ENCODE results near the gene CABP1. TPM values are rescaled to one million over a fixed set of nuclear protein-coding genes. Genes with fewer than 3 reads are reported as not detected.

Gene CABP1
- total RNA-seq, 6 experiments from 2014 or later = 0.26 TPM; not detected in 5

- H3K4me3 ChIP-seq = peak overlapping the region; percentile 96 to 99 (median 99)
- TF ChIP-seq CTCF (IDR thresholded peaks at IDR 0.05) = no peak
- no peak for TF ChIP-seq POLR2A (IDR thresholded peaks at IDR 0.05)
- H3K27ac ChIP-seq = peak overlapping the region; percentile 38 to 95 (median 87)
- H3K27me3 ChIP-seq = no peaks in the 10 kb centered on the region
- H3K4me1 ChIP-seq = peaks cover 0 to 52% (median 17%) of the 10 kb centered on the region in 4 donors
- 3% methylated on average over 6 of the region's 6 CpGs for WGBS (ENCODE audit: insufficient coverage, low coverage, low lambda C conversion rate, missing lambda C conversion rate)
- H3K9me3 ChIP-seq = no peaks in the 10 kb centered on the region
- no peaks in the 10 kb centered on the region for H3K36me3 ChIP-seq
- intact Hi-C loops (cut with DNase I) = no loop called here
- peak in 1 of 4 donors; percentile 0 for ATAC-seq
- peak in 1 of 3 donors; percentile 61 for DNase-seq
These were observed 48.2 kb downstream of the CABP1 start for GRCh38 chr12:120688527-120689071.

DNA sequence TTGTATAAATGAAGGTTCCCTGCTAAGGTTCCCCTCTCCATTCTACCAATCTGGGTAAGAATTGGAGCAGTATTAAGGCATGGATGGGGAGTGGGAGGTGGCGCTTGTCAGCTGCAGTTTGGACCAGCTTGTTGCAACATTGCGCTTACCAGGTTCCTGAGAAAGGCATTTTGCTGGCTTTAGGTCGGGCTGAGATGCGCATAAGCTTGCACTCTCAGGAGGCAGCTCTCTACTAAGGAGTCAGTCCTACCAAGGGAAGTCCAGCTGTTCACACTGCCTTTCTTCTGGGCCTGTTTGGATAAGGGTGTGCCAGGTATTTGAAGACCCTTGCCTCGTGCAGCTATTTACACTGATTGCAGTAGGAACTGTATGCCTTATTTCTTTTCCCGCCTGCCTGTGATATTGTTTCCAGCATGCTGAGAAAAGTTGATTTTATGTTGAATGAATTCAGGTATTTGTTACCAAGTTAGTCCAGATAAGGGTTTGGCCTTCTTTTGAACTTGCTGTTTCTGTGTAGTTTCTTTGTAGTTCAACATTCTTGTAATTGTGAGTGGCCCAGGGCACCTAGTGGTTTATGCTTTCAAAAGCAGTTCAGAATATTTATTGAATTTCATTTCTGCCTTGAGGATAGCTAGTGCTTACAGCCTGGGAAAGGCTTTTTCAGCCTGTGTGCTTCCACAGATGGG is 49.1 kb downstream of the CABP1 start:
- DNase-seq (no peak), ATAC-seq (no peak)
- TF ChIP-seq POLR2A (IDR thresholded peaks at IDR 0.05) = no peak
- TF ChIP-seq CTCF (IDR thresholded peaks at IDR 0.05) = no peak
- 49% methylated on average over 2 of the region's 6 CpGs for WGBS (ENCODE audit: insufficient coverage, low coverage, low lambda C conversion rate, missing lambda C conversion rate)
- Histone ChIP-seq H3K36me3 (peaks cover 0 to 7% (median 3%) of the 10 kb centered on the region in 4 donors), H3K4me1 (peaks cover 0 to 55% (median 17%) of the 10 kb centered on the region in 4 donors), H3K27me3 (no peaks in the 10 kb centered on the region), H3K27ac (peak overlapping the region in 1 of 3 donors; percentile 78), H3K4me3 (peak overlapping the region; percentile 96 to 99 (median 99)), H3K9me3 (no peaks in the 10 kb centered on the region)
- intact Hi-C loops (cut with DNase I) = no loop called here

GRCh38 chr12:120690083-120690450 is 49.6 kb downstream of the CABP1 start:
- 95% methylated on average over 2 of the region's 2 CpGs for WGBS (ENCODE audit: insufficient coverage, low coverage, low lambda C conversion rate, missing lambda C conversion rate)
- peaks cover 0 to 13% (median 6%) of the 10 kb centered on the region in 4 donors for H3K36me3 ChIP-seq
- no peak for TF ChIP-seq CTCF (IDR thresholded peaks at IDR 0.05)
- no peak for TF ChIP-seq POLR2A (IDR thresholded peaks at IDR 0.05)
- no peak overlapping the region for H3K4me3 ChIP-seq
- no peak for DNase-seq
- peaks cover 0 to 55% (median 17%) of the 10 kb centered on the region in 4 donors for H3K4me1 ChIP-seq
- peak overlapping the region in 1 of 3 donors; percentile 78 for H3K27ac ChIP-seq
- no peaks in the 10 kb centered on the region for H3K27me3 ChIP-seq
- no peak for ATAC-seq
- intact Hi-C loops (cut with DNase I) = no loop called here
- no peaks in the 10 kb centered on the region for H3K9me3 ChIP-seq

GRCh38 chr12:120690978-120691377 is 50.6 kb downstream of the CABP1 start:
- Histone ChIP-seq H3K36me3 (peaks cover 0 to 22% (median 12%) of the 10 kb centered on the region in 4 donors), H3K4me3 (no peak overlapping the region), H3K27me3 (no peaks in the 10 kb centered on the region), H3K9me3 (no peaks in the 10 kb centered on the region), H3K27ac (peak overlapping the region in 2 of 3 donors; percentile 7 to 78), H3K4me1 (peaks cover 0 to 49% (median 17%) of the 10 kb centered on the region in 4 donors)
- WGBS (ENCODE audit: insufficient coverage, low coverage, low lambda C conversion rate, missing lambda C conversion rate) = 27% methylated on average over 2 of the region's 3 CpGs
- TF ChIP-seq CTCF (IDR thresholded peaks at IDR 0.05) (no peak), POLR2A (IDR thresholded peaks at IDR 0.05) (no peak)
- intact Hi-C loops (cut with DNase I) = no loop called here
- ATAC-seq (no peak), DNase-seq (no peak)
